AG08396 (cell line): ENCODE measurements around the gene SEL1L3.

Experiments
- DNase-seq: peaks from one replicate; pipeline ENCODE4 v3.0.0; 2012; ENCODE audit warnings: low spot score, mixed read lengths

Gene SEL1L3

GRCh38 chr4:25816591-25817058 is 46.2 kb downstream of the SEL1L3 start:
- no peak for DNase-seq

DNA sequence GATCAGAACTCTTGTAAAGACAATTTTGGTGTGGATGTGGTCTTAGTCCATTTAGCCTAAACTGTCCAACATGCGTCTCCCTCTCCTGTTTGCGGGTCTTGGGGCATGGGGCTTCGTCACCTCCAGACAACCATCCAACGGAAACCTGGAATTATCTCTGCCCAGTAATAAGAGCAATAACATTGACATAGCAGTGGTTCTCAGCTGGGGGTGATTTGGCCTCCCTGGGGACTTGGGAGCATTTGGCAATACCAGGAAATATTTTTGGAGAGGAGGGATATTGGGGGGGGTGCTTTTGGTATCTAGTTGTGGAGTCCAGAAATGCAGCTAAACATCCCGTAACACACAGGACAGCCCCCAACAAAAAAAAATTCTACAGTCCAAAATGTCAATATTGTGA is 47.2 kb downstream of the SEL1L3 start:
- no peak for DNase-seq

- DNase-seq = no peak
Observed at GRCh38 chr4:25814301-25815136, 48.3 kb downstream of the SEL1L3 start.

DNA sequence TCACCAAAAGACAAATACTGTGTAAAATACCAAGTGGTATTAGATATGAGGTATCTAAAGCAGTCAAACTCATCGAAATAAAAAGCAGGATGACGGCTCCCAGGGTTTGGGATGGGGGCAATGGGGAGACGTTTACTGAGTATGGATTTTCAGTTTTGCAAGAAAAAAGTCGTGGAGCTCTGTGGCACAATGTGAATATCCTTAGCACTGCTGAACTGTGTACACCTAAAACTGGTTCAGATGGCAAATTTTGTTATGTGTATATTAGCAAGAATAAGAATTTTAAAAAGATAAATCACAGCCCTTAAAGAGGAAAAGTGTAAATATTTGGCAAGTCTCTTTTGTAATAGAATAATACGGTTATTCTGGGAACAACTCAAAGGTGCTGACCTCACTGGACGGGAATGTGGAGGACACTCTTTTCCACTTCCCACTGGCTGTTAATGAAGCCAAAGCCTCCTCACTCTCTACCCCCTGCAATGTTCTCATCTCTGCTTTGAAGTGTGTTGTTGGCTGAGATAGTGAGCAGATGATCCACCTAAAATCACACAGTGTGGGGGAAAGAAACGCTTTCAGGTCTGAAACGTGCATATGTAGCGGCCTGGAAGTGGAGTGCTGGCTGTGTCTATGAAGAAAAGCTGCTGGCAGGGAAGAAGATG is 49.2 kb downstream of the SEL1L3 start:
- DNase-seq = peak; percentile 41

DNA sequence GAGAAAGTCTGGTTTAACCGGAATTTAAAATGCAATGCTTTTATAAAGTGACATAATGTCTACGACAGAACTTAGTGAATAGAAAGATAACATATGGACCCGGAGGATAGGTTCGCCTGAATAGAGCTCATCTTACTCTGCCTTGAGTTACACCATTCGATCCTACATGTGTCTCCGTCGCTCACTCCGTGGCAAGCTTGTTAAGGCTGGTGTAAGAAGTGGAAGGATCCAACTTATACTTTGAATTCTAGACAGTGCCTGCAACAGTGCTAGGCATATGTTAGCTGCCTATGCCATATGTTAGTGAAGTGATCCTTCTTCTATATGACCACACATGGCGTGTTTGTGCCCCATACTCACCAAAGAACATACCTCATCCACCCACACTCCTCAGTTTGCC is 50.9 kb downstream of the SEL1L3 start:
- no peak for DNase-seq

DNA sequence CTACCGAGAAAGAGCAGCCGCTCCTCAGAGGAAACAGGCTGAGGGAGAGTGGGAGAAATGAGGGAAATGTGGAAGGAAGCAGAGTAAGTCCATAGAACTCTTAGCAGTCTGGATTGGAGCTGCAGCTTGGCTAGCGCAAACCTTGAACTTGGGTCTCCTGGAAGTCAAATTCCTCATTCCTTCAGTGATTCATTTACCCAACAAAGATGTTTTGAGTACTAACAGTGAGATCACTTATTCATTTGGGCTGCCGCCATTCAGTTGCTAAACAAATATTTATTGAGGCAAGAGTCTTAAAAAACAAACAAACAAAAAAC is 51.5 kb downstream of the SEL1L3 start:
- DNase-seq = no peak

- no peak for DNase-seq
Observed at GRCh38 chr4:25810461-25811373, 52.1 kb downstream of the SEL1L3 start.

DNA sequence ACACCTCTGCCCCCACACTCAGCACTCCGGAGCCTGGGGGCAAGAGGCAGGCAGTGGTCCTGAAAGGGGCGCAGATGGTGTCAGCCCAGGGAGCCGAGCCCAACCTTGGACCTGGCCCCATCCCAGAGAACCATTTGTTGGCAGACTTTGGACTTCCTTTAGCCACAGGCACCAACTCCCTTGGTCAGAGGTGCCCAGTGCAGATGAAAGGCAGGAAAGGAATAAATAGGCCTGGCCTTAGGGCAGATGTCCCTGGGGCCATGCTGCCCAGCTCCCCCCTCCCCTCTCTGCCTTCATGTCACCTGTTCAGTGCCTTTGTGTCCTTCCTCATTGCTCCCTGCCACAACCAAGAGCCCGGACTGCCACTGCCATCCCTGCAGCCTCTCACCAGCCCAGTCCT is 52.8 kb downstream of the SEL1L3 start:
- no peak for DNase-seq

DNA sequence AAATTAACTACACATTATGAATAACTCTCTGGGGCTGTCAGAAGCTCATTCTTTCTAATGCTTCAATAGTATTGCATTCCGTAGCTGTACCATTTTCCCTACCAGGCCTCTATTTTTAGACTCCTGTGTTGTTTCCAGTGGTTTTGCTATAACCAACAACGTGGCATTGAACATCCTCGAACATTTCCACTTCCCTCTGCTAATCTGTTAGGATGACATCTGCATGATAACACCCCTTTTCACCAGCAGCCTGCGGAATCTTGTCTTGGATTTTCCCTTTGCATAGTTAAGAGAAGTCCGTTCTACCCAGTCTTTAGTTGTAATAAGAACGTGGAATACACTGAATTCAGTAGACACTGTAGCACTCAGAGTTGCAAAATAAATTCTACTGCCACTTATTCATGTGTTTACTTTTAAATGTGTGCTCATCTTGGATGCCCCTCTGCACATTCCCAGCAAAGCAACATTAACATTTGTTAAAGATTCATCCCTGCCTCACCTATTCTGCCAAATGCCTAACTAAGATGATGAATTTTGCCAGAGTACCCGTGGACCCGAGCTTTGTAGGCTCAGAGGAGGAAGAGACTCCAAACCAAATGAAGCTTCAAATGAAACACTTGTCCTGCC is 55.6 kb downstream of the SEL1L3 start:
- DNase-seq = no peak

DNA sequence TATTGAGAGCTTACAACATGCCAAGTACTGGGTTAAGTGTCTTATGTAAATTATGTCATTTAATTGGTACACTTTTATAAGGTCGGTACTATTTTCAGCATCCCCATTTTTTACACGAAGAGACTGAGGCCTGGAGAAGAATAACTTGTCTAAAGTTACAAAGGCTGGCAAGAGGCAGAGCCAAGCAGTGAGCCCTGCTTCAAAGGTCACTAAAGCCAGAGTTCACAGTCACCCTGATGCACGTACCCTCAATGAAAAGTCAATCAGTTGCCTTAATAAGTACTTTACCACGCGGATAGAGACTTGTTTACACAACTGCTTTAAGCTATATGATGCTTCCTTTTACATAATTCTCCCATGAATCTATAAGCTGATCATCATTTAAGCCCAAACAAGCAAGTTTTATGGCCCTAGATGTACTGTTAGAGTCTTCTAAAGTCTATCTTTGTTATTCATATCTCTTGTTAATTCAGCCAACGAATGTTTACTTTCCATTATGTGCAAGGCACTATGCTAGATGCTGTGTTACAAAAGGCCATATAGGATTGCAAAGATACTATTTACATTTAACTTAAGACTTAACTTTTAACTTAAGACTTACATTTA is 57.4 kb downstream of the SEL1L3 start:
- DNase-seq = no peak

DNA sequence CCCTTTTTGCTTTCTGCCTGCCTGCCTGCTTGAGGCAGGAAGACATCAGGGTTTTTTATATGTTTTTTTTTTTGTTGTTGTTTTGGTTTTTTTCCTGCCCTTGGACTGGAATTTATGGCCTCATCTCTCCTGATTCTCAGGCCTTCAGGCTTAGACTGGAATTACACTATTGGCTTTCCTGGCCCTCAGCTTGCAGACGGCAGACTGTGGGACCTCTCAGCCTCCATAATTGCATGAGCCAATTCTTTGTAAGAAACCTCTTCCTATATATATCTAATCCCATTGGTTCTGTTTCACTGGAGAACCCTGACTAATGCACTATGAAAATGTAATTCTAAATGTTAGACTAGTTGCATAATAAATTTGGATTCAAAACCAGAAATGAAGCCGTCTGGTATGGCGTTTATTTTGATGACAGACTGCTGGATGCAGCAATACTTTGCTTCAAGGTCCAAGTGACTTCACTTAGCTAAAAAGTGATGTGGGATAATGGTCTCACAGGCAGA is 59.0 kb downstream of the SEL1L3 start:
- no peak for DNase-seq

DNA sequence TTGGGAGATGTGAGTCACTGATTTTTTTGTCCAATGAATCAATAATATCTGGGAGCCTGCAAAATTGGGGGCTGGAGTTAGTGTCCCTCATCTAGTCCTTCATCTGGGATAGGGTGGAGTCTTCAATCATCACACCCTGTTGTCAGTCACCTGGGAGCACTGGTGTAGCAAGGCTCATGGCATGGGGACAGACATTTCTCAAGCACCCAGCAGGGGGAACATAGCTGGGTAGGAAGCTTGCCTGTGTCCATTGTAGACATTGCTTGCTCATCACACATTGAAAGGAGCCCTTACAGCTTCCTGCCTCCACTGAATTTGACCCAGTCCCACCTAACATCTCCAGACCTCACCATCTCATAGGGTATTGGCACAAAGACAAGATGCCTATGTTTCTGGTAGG is 61.2 kb downstream of the SEL1L3 start:
- no peak for DNase-seq

DNA sequence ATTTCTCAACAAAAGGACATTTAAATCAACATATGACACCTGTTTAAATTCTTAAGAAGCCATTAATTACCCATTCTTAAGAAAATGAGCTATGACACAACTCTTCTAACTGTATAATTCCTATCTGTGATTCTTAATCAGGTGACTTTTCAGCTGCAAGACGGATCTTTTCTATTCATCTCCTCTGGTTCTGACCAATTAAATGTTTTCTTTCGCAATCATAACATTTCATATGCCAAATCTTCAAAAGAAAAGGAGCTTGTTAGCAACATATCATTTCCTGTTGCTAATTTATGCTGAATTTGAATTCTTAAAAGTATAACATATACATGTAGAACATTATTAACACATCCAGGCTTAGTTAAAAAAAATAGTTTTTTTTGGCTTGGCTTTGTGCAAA is 62.5 kb downstream of the SEL1L3 start:
- no peak for DNase-seq

- no peak for DNase-seq
Observed at GRCh38 chr4:25799522-25799921, 63.3 kb downstream of the SEL1L3 start.

GRCh38 chr4:25797136-25797535 is 65.7 kb downstream of the SEL1L3 start:
- no peak for DNase-seq

DNA sequence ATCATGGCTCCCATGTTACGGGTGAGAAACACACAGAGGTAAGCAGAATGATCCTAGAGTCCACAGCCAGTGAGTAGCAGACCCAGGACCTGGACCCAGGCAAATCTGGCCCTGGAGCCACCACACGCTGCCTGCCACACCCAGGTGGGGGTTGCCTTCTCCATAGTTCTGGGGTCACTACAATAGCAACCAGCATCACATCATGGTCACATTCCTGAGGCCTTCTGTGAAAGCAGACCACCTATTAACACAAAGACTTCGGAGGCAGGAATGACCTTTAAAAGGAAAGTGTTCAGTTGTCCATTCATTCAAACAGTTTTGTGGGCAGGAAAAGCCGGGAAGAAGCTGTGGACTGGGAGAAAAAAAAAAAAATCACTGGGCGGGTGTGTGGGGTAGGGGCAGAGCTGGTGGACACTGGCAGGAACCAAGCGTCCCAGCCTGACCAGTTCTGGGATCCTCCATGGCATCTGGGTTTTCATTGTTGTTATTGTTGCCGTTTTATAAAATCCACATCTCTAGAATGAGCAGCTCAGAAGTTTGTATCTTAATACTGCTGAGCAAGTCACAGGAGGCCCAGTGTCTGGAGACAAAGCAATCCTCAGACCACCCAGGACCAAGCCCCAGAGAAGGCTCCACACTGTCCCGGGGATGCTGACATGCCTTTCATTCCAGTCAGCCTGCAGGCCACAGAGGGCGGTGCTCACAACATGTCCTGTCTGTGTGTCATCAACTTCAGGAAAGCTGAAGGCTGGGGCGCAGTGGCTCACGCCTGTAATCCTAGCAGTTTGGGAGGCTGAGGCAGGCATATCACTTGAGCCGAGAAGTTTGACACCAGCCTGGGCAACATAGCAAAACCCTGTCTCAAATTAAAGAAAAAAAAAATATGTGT is 67.0 kb downstream of the SEL1L3 start:
- DNase-seq = peak; percentile 82

GRCh38 chr4:25795091-25795490 is 67.7 kb downstream of the SEL1L3 start:
- DNase-seq = no peak

DNA sequence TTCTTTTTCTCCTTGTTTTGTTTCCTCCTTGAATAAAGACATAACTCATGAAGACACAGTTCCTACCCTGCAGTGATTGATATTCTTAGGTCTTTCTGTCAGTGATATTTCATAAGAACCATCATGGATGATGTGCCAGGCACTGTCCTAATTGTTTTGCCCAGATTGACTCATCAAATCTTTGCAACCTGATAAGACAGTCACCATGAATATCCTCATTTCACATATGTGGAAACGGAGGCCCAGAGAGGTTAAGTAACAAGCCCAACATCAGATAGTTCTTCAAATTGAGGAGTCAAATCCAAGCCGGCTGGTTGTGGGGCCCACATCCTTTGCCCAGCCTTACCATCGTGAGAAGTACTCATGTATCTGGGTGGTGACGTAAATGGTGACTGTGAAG is 69.9 kb downstream of the SEL1L3 start:
- DNase-seq = no peak

DNA sequence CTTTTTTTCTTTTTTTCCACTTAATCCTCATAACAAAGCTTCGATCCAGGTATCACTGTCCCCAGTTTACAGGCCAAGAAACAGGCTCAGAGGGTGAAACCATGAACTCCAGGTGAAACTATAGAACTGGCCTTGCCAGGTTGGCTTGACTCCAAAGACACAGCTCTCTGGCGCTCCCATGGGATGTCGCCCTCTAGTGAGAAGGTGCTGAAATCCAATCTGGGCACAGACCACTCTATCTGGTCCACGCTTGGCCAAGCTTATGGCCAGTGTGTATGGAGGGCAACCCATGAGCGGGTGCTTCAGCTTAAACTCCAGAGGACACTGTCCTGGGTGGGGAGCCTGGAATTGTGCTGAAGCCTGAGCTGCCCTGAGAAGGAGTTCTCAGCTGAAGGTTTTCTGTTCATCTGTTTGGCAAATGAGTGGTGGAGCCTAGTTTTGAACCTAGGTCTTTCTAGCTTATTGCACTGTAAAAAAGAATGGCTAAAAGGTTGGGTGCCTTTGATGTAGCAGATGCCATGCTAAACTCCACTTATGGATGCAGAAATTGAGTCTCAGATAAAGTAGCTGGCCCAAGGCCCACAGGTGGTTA is 70.5 kb downstream of the SEL1L3 start:
- DNase-seq = no peak

GRCh38 chr4:25790024-25790423 is 72.8 kb downstream of the SEL1L3 start:
- no peak for DNase-seq
